H9 (cell line): Measurements from ENCODE around the gene JAG1. TPM values are rescaled to one million over a fixed set of nuclear protein-coding genes. Genes with fewer than 3 reads are reported as not detected.
A peak's percentile ranks its signal among the peaks of the same experiment; 100 is the strongest.

Experiments used
- DNase-seq: peaks from one replicate; pipeline ENCODE4 v3.0.0-alpha.2; 2017
- H2AFZ ChIP-seq: one replicate; pipeline ENCODE4 v1.6.1; 2013; ENCODE audit warnings: mild to moderate bottlenecking, low read length, control low read depth, moderate library complexity
- H2AK5ac ChIP-seq: 2 replicates; pipeline ENCODE4 v1.6.1; 2013; ENCODE audit warnings: low read length, control low read depth, mixed read lengths; ENCODE audit not compliant: insufficient read length
- H2BK120ac ChIP-seq: one replicate; pipeline ENCODE4 v1.6.1; 2013; ENCODE audit warnings: low read depth, mild to moderate bottlenecking, low read length, control low read depth, inconsistent platforms; ENCODE audit not compliant: poor library complexity, severe bottlenecking
- H2BK12ac ChIP-seq: 2 replicates; pipeline ENCODE4 v1.6.1; 2013; ENCODE audit warnings: low read length, control low read depth, mixed read lengths, low read depth; ENCODE audit not compliant: insufficient read length
- H2BK15ac ChIP-seq: 2 replicates; pipeline ENCODE4 v1.6.1; 2013; ENCODE audit warnings: low read depth, low read length, control low read depth
- H2BK20ac ChIP-seq: one replicate; pipeline ENCODE4 v1.6.1; 2013; ENCODE audit warnings: low read depth, mild to moderate bottlenecking, low read length, control low read depth, inconsistent platforms; ENCODE audit not compliant: poor library complexity, severe bottlenecking
- H2BK5ac ChIP-seq: 2 replicates; pipeline ENCODE4 v1.6.1; 2013; ENCODE audit warnings: low read length, control low read depth, mixed read lengths; ENCODE audit not compliant: insufficient read length
- H3K14ac ChIP-seq: 2 replicates; pipeline ENCODE4 v1.6.1; 2013; ENCODE audit warnings: low read length, control low read depth; ENCODE audit not compliant: insufficient read depth
- H3K18ac ChIP-seq: 2 replicates; pipeline ENCODE4 v1.6.1; 2013; ENCODE audit warnings: low read depth, mild to moderate bottlenecking, mixed read lengths, low read length, control low read depth; ENCODE audit not compliant: insufficient read length
- H3K23ac ChIP-seq: 2 replicates; pipeline ENCODE4 v1.6.1; 2013; ENCODE audit warnings: low read length, control low read depth, mixed read lengths, low read depth; ENCODE audit not compliant: insufficient read length
- H3K23me2 ChIP-seq: 2 replicates; pipeline ENCODE4 v1.6.1; 2013; ENCODE audit warnings: low read depth, mild to moderate bottlenecking, mixed read lengths, low read length, control low read depth; ENCODE audit not compliant: insufficient read length, poor library complexity, severe bottlenecking
- H3K27ac ChIP-seq: 2 replicates; pipeline ENCODE4 v1.5.1; 2013; ENCODE audit warnings: low read length, control low read depth, mixed read lengths, low read depth; ENCODE audit not compliant: insufficient read length
- H3K27me3 ChIP-seq: 2 replicates; pipeline ENCODE4 v1.6.1; 2013; ENCODE audit warnings: low read length, control low read depth, inconsistent platforms; ENCODE audit not compliant: insufficient read depth
- H3K4ac ChIP-seq: 2 replicates; pipeline ENCODE4 v1.6.1; 2013; ENCODE audit warnings: low read depth, mild to moderate bottlenecking, control low read depth, inconsistent platforms, low read length, moderate library complexity
- H3K4me1 ChIP-seq: 2 replicates; pipeline ENCODE4 v1.6.1; 2013; ENCODE audit warnings: low read length, control low read depth, inconsistent platforms; ENCODE audit not compliant: insufficient read depth
- H3K4me2 ChIP-seq: 2 replicates; pipeline ENCODE4 v1.6.1; 2013; ENCODE audit warnings: low read length, control low read depth, mixed read lengths; ENCODE audit not compliant: insufficient read length, insufficient read depth
- H3K56ac ChIP-seq: 2 replicates; pipeline ENCODE4 v1.6.1; 2013; ENCODE audit warnings: low read depth, mild to moderate bottlenecking, mixed read lengths, low read length, control low read depth; ENCODE audit not compliant: insufficient read length
- H3K79me1 ChIP-seq: 2 replicates; pipeline ENCODE4 v1.6.1; 2013; ENCODE audit warnings: low read depth, mild to moderate bottlenecking, moderate library complexity, low read length, control low read depth, inconsistent platforms; ENCODE audit not compliant: insufficient read depth, poor library complexity, severe bottlenecking
- H3K79me2 ChIP-seq: 2 replicates; pipeline ENCODE4 v1.6.1; 2013; ENCODE audit warnings: low read length, control low read depth, inconsistent platforms; ENCODE audit not compliant: insufficient read depth
- H3K9ac ChIP-seq: 2 replicates; pipeline ENCODE4 v1.6.1; 2013; ENCODE audit warnings: low read length, control low read depth, mixed read lengths; ENCODE audit not compliant: insufficient read length; ENCODE audit errors: extremely low read depth
- H3K9me3 ChIP-seq: one replicate; pipeline ENCODE4 v1.6.1; 2013; ENCODE audit warnings: low read depth, low read length, inconsistent platforms; ENCODE audit not compliant: control insufficient read depth
- H3T11ph ChIP-seq: one replicate; pipeline ENCODE4 v1.6.1; 2013; ENCODE audit warnings: mild to moderate bottlenecking, low read length, control low read depth, inconsistent platforms
- H4K20me1 ChIP-seq: one replicate; pipeline ENCODE4 v1.6.1; 2013; ENCODE audit not compliant: control insufficient read depth, insufficient read length, insufficient read depth
- H4K5ac ChIP-seq: 2 replicates; pipeline ENCODE4 v1.6.1; 2013; ENCODE audit warnings: low read depth, mild to moderate bottlenecking, mixed read lengths, low read length, control low read depth; ENCODE audit not compliant: insufficient read length
- H4K8ac ChIP-seq: replicated peaks from 2 replicates; pipeline ENCODE4 v1.6.1; 2013; ENCODE audit warnings: low read length, control low read depth, mixed read lengths, low read depth; ENCODE audit not compliant: insufficient read length
- H4K91ac ChIP-seq: 2 replicates; pipeline ENCODE4 v1.6.1; 2013; ENCODE audit warnings: low read depth, mild to moderate bottlenecking, moderate library complexity, mixed read lengths, low read length, control low read depth; ENCODE audit not compliant: insufficient read length
- H3K27ac Mint-ChIP-seq, 3 experiments: 2 replicates in 2 of 3; 3 replicates in 1 of 3; pipeline ENCODE4 v1.8.0; 2020 to 2021; ENCODE audit warnings: mixed read lengths in 3 of 3, mild to moderate bottlenecking in 1 of 3, moderate library complexity in 1 of 3
- H3K27me3 Mint-ChIP-seq: 2 replicates; pipeline ENCODE4 v1.8.0; 2021; ENCODE audit warnings: low read depth, mild to moderate bottlenecking, moderate library complexity, mixed read lengths
- H3K36me3 Mint-ChIP-seq, 3 experiments: 2 replicates in 2 of 3; 3 replicates in 1 of 3; pipeline ENCODE4 v1.8.0; 2020 to 2021; ENCODE audit warnings: low read depth in 3 of 3, mixed read lengths in 3 of 3; ENCODE audit not compliant: insufficient read depth in 1 of 3
- H3K4me1 Mint-ChIP-seq, 2 experiments: 2 replicates each; pipeline ENCODE4 v1.8.0; 2020; ENCODE audit warnings: mixed read lengths in 2 of 2
- H3K4me3 Mint-ChIP-seq, 2 experiments: 2 replicates in 1 of 2; 3 replicates in 1 of 2; pipeline ENCODE4 v1.8.0; 2020 to 2021; ENCODE audit warnings: mild to moderate bottlenecking in 2 of 2, mixed read lengths in 2 of 2, moderate library complexity in 1 of 2
- H3K9me3 Mint-ChIP-seq, 2 experiments: 2 replicates in 1 of 2; 3 replicates in 1 of 2; pipeline ENCODE4 v1.8.0; 2020; ENCODE audit warnings: mild to moderate bottlenecking in 2 of 2, mixed read lengths in 2 of 2, moderate library complexity in 1 of 2
- CTCF ChIP-seq: fragments of 200-600 bp; sonication (generic); conservative IDR thresholded peaks from 3 replicates; pipeline ENCODE4 v1.8.0; 2021; ENCODE audit warnings: antibody characterized with exemption, mild to moderate bottlenecking
- WGBS: extraction: QIAGEN DNeasy Blood & Tissue Kit; methylation state at CpG from one replicate; pipeline ENCODE4 v1.1.7; 2013; ENCODE audit warnings: missing lambda C conversion rate, low lambda C conversion rate, mixed read lengths; ENCODE audit not compliant: insufficient read length; ENCODE audit errors: extremely low coverage; 5-methylcytosine and 5-hydroxymethylcytosine counted together
- total RNA-seq: library from RNA; stranded (reverse); gene quantifications from 2 replicates; pipeline ENCODE4 v1.2.1, GENCODE V29; 2021

The JAG1 gene
- total RNA-seq, 1 experiment from 2014 or later = 58.1 TPM

GRCh38 chr20:10629946-10630650, 43.7 kb downstream of the JAG1 start:
- WGBS = no CpG with 5 or more reads among the region's 9 CpGs
- no peak overlapping the region for H3K4ac ChIP-seq
- H2BK12ac ChIP-seq = no peak overlapping the region
- no peak overlapping the region for H4K91ac ChIP-seq
- H3T11ph ChIP-seq = no peak overlapping the region
- H3K23ac ChIP-seq = no peak overlapping the region
- no peak overlapping the region for H3K27ac ChIP-seq
- Mint-ChIP-seq H3K9me3 (no peaks in the 10 kb centered on the region), H3K36me3 (no peaks in the 10 kb centered on the region; a peak in 1 of 7 replicates), H3K27ac (peak overlapping the region in 2 of 3 experiments; percentile 53 to 71; a peak in 3 of 7 replicates), H3K27me3 (peaks cover 6% of the 10 kb centered on the region), H3K4me1 (peaks cover 77 to 80% of the 10 kb centered on the region in 2 experiments), H3K4me3 (peak overlapping the region in 1 of 2 experiments; percentile 28; a peak in 1 of 5 replicates)
- no peak overlapping the region for H3K18ac ChIP-seq
- no peak overlapping the region for H2BK5ac ChIP-seq
- H3K56ac ChIP-seq = no peak overlapping the region
- H2BK15ac ChIP-seq = no peak overlapping the region
- H3K4me1 ChIP-seq = peaks cover 13% of the 10 kb centered on the region; the same call in 1 of the 2 replicates
- H3K79me2 ChIP-seq = no peaks in the 10 kb centered on the region
- H2BK20ac ChIP-seq = no peak overlapping the region
- no peak for TF ChIP-seq CTCF
- H3K9ac ChIP-seq = no peak overlapping the region
- H3K4me2 ChIP-seq = no peak overlapping the region
- H4K8ac ChIP-seq = no peak overlapping the region
- no peak overlapping the region for H4K5ac ChIP-seq
- H4K20me1 ChIP-seq = no peaks in the 10 kb centered on the region
- no peak for DNase-seq
- H3K14ac ChIP-seq = no peak overlapping the region; the same call in 1 of the 2 replicates
- H3K9me3 ChIP-seq = no peaks in the 10 kb centered on the region
- no peak overlapping the region for H2BK120ac ChIP-seq
- H3K23me2 ChIP-seq = no peaks in the 10 kb centered on the region
- H2AK5ac ChIP-seq = no peak overlapping the region
- H2AFZ ChIP-seq = no peak overlapping the region
- H3K79me1 ChIP-seq = no peaks in the 10 kb centered on the region
- H3K27me3 ChIP-seq = no peaks in the 10 kb centered on the region
